CD14-positive monocyte (primary cell): ENCODE measurements around the gene LSP1. TPM values are rescaled to one million over a fixed set of nuclear protein-coding genes. Genes with fewer than 3 reads are reported as not detected.

ENCODE experiments used
- DNase-seq, 3 donors: peaks; one replicate each; pipeline ENCODE4 v3.0.0-alpha.2; 2011 to 2022
- H2AFZ ChIP-seq: 2 replicates; pipeline ENCODE4 v1.6.0; 2012; ENCODE audit warnings: mild to moderate bottlenecking, low read depth, low read length, inconsistent platforms; ENCODE audit not compliant: insufficient read depth, poor library complexity, severe bottlenecking
- H3K27ac ChIP-seq, 2 donors: 1 replicate in 1 of 2; 2 replicates in 1 of 2; pipeline ENCODE4 v1.5.1; 2012 to 2013; ENCODE audit warnings: low read length in 2 of 2, control low read depth in 1 of 2, inconsistent platforms in 1 of 2, low read depth in 1 of 2, mild to moderate bottlenecking in 1 of 2
- H3K27me3 ChIP-seq, 2 donors: one replicate each; pipeline versions ENCODE4 v1.6.0 to v1.6.1; 2011 to 2013; ENCODE audit warnings: low read length in 2 of 2; ENCODE audit not compliant: control insufficient read depth in 2 of 2, insufficient read depth in 2 of 2
- H3K36me3 ChIP-seq, 2 donors: replicated peaks in 1 of 2; 1 replicate in 1 of 2; 2 replicates in 1 of 2; pipeline versions ENCODE4 v1.5.1 to v1.6.1; 2012 to 2013; ENCODE audit warnings: low read length in 2 of 2, control low read depth in 1 of 2, inconsistent platforms in 1 of 2, mild to moderate bottlenecking in 1 of 2; ENCODE audit not compliant: insufficient read depth in 2 of 2, control insufficient read depth in 1 of 2
- H3K4me1 ChIP-seq, 2 donors: 1 replicate in 1 of 2; 2 replicates in 1 of 2; pipeline versions ENCODE4 v1.5.1 to v1.6.1; 2012 to 2013; ENCODE audit warnings: low read length in 2 of 2, control low read depth in 1 of 2, inconsistent platforms in 1 of 2, mild to moderate bottlenecking in 1 of 2, moderate library complexity in 1 of 2; ENCODE audit not compliant: insufficient read depth in 2 of 2, control insufficient read depth in 1 of 2
- H3K4me2 ChIP-seq: replicated peaks from 2 replicates; pipeline ENCODE3; 2012; ENCODE audit warnings: low read length, moderate library complexity, mild to moderate bottlenecking; ENCODE audit not compliant: poor library complexity, severe bottlenecking; ENCODE audit errors: extremely low read depth
- H3K4me3 ChIP-seq, 3 experiments: fragments of 200-600 bp in 1 of 3; sonication (generic) in 1 of 3; replicated peaks in 1 of 3; 1 replicate in 2 of 3; 2 replicates in 1 of 3; pipeline ENCODE4 v1.5.1; 2011 to 2013; ENCODE audit warnings: low read length in 3 of 3, mild to moderate bottlenecking in 3 of 3, control low read depth in 2 of 3, low read depth in 2 of 3, inconsistent platforms in 1 of 3, moderate library complexity in 1 of 3
- H3K79me2 ChIP-seq: 2 replicates; pipeline ENCODE4 v1.6.0; 2012; ENCODE audit warnings: mild to moderate bottlenecking, control low read depth, inconsistent platforms, low read length, moderate library complexity; ENCODE audit not compliant: insufficient read depth
- H3K9ac ChIP-seq: 2 replicates; pipeline ENCODE4 v1.6.0; 2017; ENCODE audit warnings: low read length, mild to moderate bottlenecking; ENCODE audit not compliant: insufficient read depth, poor library complexity, severe bottlenecking
- H3K9me3 ChIP-seq, 2 donors: replicated peaks in 1 of 2; 1 replicate in 1 of 2; 2 replicates in 1 of 2; pipeline versions ENCODE4 v1.5.1 to v1.6.1; 2012 to 2013; ENCODE audit warnings: low read length in 2 of 2, control low read depth in 1 of 2; ENCODE audit not compliant: control insufficient read depth in 1 of 2, insufficient read depth in 1 of 2
- H4K20me1 ChIP-seq: 2 replicates; pipeline ENCODE4 v1.6.0; 2012; ENCODE audit warnings: mild to moderate bottlenecking, low read length, control low read depth, moderate library complexity; ENCODE audit not compliant: insufficient read depth
- H3K27ac Mint-ChIP-seq, 7 donors: one replicate each; pipeline ENCODE4 v1.8.0; 2020; ENCODE audit warnings: mild to moderate bottlenecking in 7 of 7, mixed read lengths in 7 of 7, moderate library complexity in 6 of 7, inconsistent platforms in 2 of 7
- H3K27me3 Mint-ChIP-seq, 3 donors: one replicate each; pipeline ENCODE4 v1.8.0; 2021 to 2022; ENCODE audit warnings: low read depth in 3 of 3, mild to moderate bottlenecking in 3 of 3, mixed read lengths in 3 of 3, moderate library complexity in 3 of 3, inconsistent platforms in 1 of 3
- H3K36me3 Mint-ChIP-seq, 2 donors: one replicate each; pipeline ENCODE4 v1.8.0; 2020; ENCODE audit warnings: mixed read lengths in 2 of 2, inconsistent platforms in 1 of 2, mild to moderate bottlenecking in 1 of 2
- H3K4me1 Mint-ChIP-seq: one replicate; pipeline ENCODE4 v1.8.0; 2020; ENCODE audit warnings: mild to moderate bottlenecking, mixed read lengths
- H3K4me3 Mint-ChIP-seq, 2 donors: one replicate each; pipeline ENCODE4 v1.8.0; 2020; ENCODE audit warnings: mild to moderate bottlenecking in 2 of 2, mixed read lengths in 2 of 2, moderate library complexity in 1 of 2
- H3K9me3 Mint-ChIP-seq, 7 donors: one replicate each; pipeline ENCODE4 v1.8.0; 2020 to 2022; ENCODE audit warnings: mixed read lengths in 7 of 7, mild to moderate bottlenecking in 6 of 7, moderate library complexity in 6 of 7, inconsistent platforms in 2 of 7
- CTCF ChIP-seq: fragments of 200-600 bp; IDR thresholded peaks from one replicate; pipeline ENCODE4 v1.8.0; 2022; ENCODE audit warnings: antibody characterized with exemption, mild to moderate bottlenecking
- WGBS: methylation state at CpG from one replicate; pipeline ENCODE4 v1.1.5; 2013; ENCODE audit warnings: missing lambda C conversion rate; ENCODE audit not compliant: insufficient coverage; 5-methylcytosine and 5-hydroxymethylcytosine counted together
- intact Hi-C, 2 donors: fragments of 100-400 bp; cut with micrococcal nuclease; formaldehyde crosslinking; loops; one replicate each; pipeline versions ENCODE4 v1.15.0 to v1.15.1; 2023
- polyA plus RNA-seq, 3 donors: library from polyadenylated mRNA; depleted of rRNA in 1 of 3; unstranded in 2 of 3; stranded (reverse) in 1 of 3; fragments of 300-500 nt in 2 of 3; fragments of >200 nt in 1 of 3; fragmentation: Illumina TruSeq in 2 of 3; gene quantifications; 1 replicate in 2 of 3; 2 replicates in 1 of 3; pipeline ENCODE4 v1.2.3, GENCODE V29; 2012 to 2021

The LSP1 gene
- polyA plus RNA-seq, 3 donors: 387 to 646 (median 542) TPM

DNA sequence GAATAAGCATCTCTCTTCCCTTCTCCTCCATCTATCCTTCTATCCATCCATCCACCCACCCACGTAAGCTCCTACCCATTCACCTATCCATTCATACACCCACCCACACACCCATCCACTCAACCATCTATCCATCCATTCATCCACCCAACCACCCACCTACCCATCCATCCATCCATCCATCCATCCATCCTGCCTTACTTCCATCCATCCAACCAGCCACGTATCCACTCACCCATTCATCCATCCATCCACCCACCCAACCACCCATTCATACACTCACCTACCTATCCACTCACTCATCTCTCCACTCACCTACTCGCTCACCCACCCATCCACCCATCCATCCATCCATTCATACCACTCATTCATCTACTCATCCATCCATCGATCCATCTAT is 79.8 kb downstream of the LSP1 start:
- Histone ChIP-seq H3K27me3 (peaks cover 0 to 4% of the 10 kb centered on the region in 2 donors), H3K9ac (no peak overlapping the region), H3K36me3 (no peaks in the 10 kb centered on the region), H2AFZ (no peak overlapping the region), H3K4me2 (no peak overlapping the region), H3K4me3 (no peak overlapping the region), H4K20me1 (no peaks in the 10 kb centered on the region), H3K79me2 (no peaks in the 10 kb centered on the region), H3K27ac (no peak overlapping the region), H3K4me1 (peaks cover 9 to 12% of the 10 kb centered on the region in 2 donors), H3K9me3 (no peaks in the 10 kb centered on the region)
- Mint-ChIP-seq H3K27ac (no peak overlapping the region), H3K4me3 (no peak overlapping the region), H3K36me3 (no peaks in the 10 kb centered on the region), H3K4me1 (peaks cover 13% of the 10 kb centered on the region), H3K27me3 (peaks cover 10 to 23% (median 15%) of the 10 kb centered on the region in 3 donors), H3K9me3 (peaks cover 0 to 3% (median 0%) of the 10 kb centered on the region in 7 donors)
- no peak for DNase-seq
- intact Hi-C loops: no loop called here
- TF ChIP-seq CTCF: no peak
- WGBS: 100% methylated on average over 3 of the region's 4 CpGs

GRCh38 chr11:1933416-1934334 is 80.8 kb downstream of the LSP1 start:
- no peak overlapping the region for H3K4me2 ChIP-seq
- H3K9me3 ChIP-seq: no peaks in the 10 kb centered on the region
- intact Hi-C loops: no loop called here
- no peak for TF ChIP-seq CTCF
- Mint-ChIP-seq H3K9me3 (peaks cover 0 to 3% (median 0%) of the 10 kb centered on the region in 7 donors), H3K4me3 (no peak overlapping the region), H3K36me3 (no peaks in the 10 kb centered on the region), H3K27ac (peak overlapping the region in 2 of 7 donors; percentile 21 to 50), H3K4me1 (peaks cover 13% of the 10 kb centered on the region), H3K27me3 (peaks cover 8 to 25% (median 16%) of the 10 kb centered on the region in 3 donors)
- no peaks in the 10 kb centered on the region for H3K36me3 ChIP-seq
- peaks cover 0 to 4% of the 10 kb centered on the region in 2 donors for H3K27me3 ChIP-seq
- H3K4me3 ChIP-seq: no peak overlapping the region
- H2AFZ ChIP-seq: no peak overlapping the region
- no peaks in the 10 kb centered on the region for H3K79me2 ChIP-seq
- DNase-seq: no peak
- H4K20me1 ChIP-seq: no peaks in the 10 kb centered on the region
- no peak overlapping the region for H3K9ac ChIP-seq
- peaks cover 9 to 12% of the 10 kb centered on the region in 2 donors for H3K4me1 ChIP-seq
- H3K27ac ChIP-seq: no peak overlapping the region
- WGBS: 95% methylated on average over 16 of the region's 18 CpGs
